Measurements from ENCODE around the gene LRP5.

The LRP5 gene

GRCh38 chr11:68314203-68315170 is 2.1 kb downstream of the LRP5 start:
- no peak for TF ChIP-seq CTCF (IDR thresholded peaks at IDR 0.05; ENCODE audit: control insufficient read depth, insufficient read depth, low read depth, low read length, missing control alignments)
- H3K4me3 ChIP-seq (ENCODE audit: control insufficient read depth, low read depth, low read length): no peak overlapping the region
- DNase-seq (ENCODE audit: low read depth): no peak

GRCh38 chr11:68315171-68315920 is 3.0 kb downstream of the LRP5 start:
- no peak for TF ChIP-seq CTCF (IDR thresholded peaks at IDR 0.05; ENCODE audit: control insufficient read depth, insufficient read depth, low read depth, low read length, missing control alignments)
- no peak overlapping the region for H3K4me3 ChIP-seq (ENCODE audit: control insufficient read depth, low read depth, low read length)
- DNase-seq (ENCODE audit: low read depth): no peak

GRCh38 chr11:68317147-68317785 is 4.9 kb downstream of the LRP5 start:
- H3K4me3 ChIP-seq (ENCODE audit: control insufficient read depth, low read depth, low read length): no peak overlapping the region
- TF ChIP-seq CTCF (IDR thresholded peaks at IDR 0.05; ENCODE audit: control insufficient read depth, insufficient read depth, low read depth, low read length, missing control alignments): no peak
- DNase-seq (ENCODE audit: low read depth): no peak

GRCh38 chr11:68321293-68322051 is 9.1 kb downstream of the LRP5 start:
- DNase-seq (ENCODE audit: low read depth): no peak
- TF ChIP-seq CTCF (IDR thresholded peaks at IDR 0.05; ENCODE audit: control insufficient read depth, insufficient read depth, low read depth, low read length, missing control alignments): no peak
- H3K4me3 ChIP-seq (ENCODE audit: control insufficient read depth, low read depth, low read length): no peak overlapping the region

GRCh38 chr11:68322052-68322430 is 9.7 kb downstream of the LRP5 start:
- no peak for TF ChIP-seq CTCF (IDR thresholded peaks at IDR 0.05; ENCODE audit: control insufficient read depth, insufficient read depth, low read depth, low read length, missing control alignments)
- no peak for DNase-seq (ENCODE audit: low read depth)
- H3K4me3 ChIP-seq (ENCODE audit: control insufficient read depth, low read depth, low read length): no peak overlapping the region

GRCh38 chr11:68324241-68324640 is 11.8 kb downstream of the LRP5 start:
- H3K4me3 ChIP-seq (ENCODE audit: control insufficient read depth, low read depth, low read length): no peak overlapping the region
- no peak for DNase-seq (ENCODE audit: low read depth)
- TF ChIP-seq CTCF (IDR thresholded peaks at IDR 0.05; ENCODE audit: control insufficient read depth, insufficient read depth, low read depth, low read length, missing control alignments): no peak

Measured in AG09309 (cell line).